HG03025 (cell line): Measurements from ENCODE around the gene RAI14.
"Not testable (repeated sequence)": the region's sequence is repeated elsewhere in the genome, so short reads cannot be mapped to it uniquely, and the experiment has no call there.

ENCODE experiments used
- ATAC-seq: cut with Tn5 transposase; IDR thresholded peaks from one replicate; pipeline ENCODE4 v1.9.1; 2021; ENCODE audit warnings: mild to moderate bottlenecking, moderate library complexity; ENCODE audit not compliant: unreplicated experiment, low FRiP score

Gene RAI14

DNA sequence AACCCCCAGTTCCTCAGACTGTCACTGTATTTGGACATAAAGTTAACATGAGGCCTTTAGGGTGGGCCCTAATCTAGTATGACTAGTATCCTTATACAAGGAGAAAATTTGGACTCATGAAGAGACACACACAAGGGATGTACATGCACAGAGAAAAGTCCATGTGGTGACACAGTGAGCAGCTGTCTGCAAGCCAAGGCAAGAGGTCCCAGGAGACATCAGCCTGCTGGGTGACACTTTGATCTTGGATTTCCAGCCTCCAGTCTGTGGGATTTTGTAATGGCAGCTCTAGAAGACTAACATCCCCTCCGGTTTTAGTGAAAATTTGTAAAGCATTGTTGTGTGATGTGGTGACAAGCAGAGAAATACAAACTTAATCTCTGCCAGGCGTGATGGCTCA, 66.1 kb downstream of the RAI14 start:
- ATAC-seq, result no peak

DNA sequence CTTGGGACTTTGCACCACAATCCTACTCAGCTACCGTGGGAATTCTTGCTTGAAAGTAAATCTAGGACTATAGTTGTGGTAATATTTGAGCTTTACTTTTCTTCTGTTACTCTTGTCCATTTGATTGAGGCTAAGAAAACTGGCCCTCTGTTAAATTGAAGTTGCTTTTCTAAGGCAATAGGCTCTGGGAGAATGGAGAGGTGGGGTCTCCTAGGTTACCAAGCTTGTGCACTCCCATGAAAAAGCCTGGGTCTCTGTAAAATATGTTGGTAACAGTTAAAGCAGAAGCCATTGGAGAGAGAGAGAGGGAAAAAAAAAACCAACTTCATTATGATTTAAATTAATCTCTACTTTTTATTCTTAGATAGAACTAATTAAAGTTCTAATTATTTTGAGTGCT, 68.6 kb downstream of the RAI14 start:
- no peak for ATAC-seq

DNA sequence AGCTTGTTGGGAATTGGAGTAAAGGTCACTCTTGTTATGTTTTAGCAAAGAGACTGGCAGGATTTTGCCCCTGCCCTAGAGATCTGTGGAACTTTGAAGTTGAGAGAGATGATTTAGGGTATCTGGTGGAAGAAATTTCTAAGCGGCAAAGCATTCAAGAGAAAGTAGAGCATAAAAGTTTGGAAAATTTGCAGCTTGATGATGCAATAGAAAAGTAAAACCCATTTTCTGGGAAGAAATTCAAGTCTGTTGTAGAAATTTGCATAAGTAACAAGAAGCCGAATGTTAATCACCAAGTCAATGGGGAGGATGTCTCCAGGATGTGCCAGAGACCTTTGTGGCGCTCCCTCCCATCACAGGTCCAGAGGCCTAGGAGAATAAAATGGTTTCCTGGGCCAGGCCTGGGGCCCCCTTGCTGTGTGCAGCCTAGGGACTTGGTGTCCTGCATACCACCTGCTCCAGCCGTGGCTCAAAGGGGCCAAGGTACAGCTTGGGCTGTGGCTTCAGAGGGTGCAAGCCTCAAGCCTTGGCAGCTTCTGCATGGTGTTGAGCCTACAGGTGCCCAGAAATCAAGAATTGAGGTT, 71.1 kb downstream of the RAI14 start:
- not testable (repeated sequence) for ATAC-seq

DNA sequence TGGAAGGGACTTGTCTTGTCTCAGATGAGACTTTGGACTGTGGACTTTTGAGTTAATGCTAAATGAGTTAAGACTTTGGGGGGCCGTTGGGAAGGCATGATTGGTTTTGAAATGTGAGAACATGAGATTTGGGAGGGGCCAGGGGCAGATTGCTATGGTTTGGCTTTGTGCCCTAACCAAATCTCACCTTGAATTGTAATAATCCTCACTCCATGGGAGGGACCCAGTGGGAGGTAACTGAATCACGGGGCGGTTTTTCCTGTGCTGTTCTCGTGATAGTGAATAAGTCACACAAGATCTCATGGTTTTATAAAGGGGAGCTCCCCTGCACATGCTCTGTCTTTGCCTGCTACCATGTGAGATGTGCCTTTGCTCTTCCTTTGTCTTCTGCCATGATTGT, 72.1 kb downstream of the RAI14 start:
- no peak for ATAC-seq

DNA sequence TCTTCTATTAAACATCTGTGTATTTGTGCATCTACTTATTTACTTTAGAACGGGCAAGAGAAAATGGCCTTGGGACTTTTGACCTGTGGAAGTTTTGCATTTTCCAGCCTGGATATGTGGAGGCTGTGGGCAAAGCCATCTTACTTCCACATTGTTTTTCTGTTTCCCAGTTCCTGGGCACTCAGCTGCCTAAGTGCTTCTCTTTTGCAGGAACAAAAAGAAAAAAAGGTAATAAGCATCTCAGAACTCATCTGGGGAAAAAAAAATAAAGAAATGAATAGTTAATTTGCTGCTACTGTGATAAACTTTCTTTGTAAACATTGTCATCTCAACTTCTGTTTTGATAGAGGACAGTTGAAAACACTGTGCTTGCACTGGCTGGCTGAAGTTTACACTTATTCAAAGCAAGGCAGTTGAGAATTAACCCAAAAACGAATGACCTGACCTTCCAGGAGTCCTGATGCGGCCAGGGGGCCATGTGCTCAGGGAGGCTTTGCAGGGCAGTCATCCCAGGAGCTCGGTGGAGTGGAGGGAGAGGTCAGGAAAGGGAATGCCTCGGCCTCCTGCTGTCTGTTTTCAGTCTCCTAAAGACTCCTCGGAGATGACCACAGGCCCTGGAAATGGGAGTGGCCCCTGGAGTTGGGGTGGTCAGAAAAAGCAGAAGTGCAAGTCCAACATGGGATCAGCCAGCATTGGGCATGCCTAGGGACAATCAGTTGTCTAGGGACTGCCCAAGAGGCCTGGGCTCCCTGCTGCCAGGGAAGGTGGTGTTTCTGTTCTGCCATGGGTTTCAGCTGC, 75.5 kb downstream of the RAI14 start:
- no peak for ATAC-seq

DNA sequence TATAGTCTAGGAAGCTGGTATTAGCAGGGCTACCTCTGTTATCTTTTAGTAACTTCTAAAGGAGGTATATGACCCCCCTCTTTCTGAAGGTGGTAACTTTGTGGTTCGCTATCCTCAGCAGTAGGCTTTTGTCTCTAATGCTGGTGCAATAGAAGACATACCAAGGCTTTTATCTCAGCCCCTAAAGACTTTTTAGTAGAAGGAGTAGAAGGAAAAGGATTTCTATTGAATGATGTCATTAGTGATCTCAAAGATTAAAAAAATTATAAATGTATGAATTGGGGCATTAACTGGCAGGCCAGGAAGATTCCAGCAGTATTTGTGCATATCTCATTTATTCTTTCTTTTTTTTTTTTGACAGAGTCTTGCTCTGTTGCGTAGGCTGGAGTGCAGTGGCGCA, 78.2 kb downstream of the RAI14 start:
- ATAC-seq, result no peak

DNA sequence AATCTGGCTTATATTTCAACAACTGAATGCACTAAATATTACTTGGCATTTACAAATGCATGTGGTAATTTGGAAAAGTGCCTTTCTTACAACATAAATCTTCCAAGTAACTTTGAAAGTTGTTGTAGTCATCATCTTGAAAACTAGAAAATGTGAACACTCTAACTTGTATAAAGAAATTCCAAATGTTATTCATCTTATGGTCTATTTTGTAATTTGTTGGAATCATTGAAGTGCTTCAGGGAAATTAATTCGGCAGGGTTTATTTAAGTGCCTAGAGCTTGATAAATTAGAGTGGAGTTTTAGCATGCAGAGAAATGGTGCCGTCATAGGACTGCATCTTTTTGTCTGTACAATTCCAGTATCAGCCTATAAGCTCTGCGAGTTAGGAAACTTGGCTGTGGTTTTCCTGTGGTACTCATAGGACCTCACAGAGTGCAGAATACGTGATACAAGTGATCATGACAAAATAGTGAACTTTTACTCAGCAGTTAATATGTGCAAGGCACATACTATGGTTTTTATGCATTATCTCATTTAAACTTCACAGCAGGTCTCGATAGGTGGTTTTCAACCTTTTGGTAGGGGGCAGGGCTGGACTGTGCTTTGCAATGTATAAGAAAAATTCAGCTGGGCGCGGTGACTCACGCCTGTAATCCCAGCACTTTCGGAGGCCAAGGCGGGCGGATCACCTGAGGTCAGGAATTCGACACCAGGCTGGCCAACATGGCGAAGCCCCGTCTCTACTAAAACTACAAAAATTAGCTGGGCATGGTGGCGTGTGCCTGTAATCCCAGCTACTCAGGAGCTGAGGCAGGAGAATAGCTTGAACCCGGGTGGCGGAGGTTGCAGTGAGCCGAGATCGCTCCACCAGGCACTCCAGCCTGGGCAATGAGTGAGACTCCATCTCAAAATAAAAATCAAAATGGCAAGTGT, 79.6 kb downstream of the RAI14 start:
- no peak for ATAC-seq

DNA sequence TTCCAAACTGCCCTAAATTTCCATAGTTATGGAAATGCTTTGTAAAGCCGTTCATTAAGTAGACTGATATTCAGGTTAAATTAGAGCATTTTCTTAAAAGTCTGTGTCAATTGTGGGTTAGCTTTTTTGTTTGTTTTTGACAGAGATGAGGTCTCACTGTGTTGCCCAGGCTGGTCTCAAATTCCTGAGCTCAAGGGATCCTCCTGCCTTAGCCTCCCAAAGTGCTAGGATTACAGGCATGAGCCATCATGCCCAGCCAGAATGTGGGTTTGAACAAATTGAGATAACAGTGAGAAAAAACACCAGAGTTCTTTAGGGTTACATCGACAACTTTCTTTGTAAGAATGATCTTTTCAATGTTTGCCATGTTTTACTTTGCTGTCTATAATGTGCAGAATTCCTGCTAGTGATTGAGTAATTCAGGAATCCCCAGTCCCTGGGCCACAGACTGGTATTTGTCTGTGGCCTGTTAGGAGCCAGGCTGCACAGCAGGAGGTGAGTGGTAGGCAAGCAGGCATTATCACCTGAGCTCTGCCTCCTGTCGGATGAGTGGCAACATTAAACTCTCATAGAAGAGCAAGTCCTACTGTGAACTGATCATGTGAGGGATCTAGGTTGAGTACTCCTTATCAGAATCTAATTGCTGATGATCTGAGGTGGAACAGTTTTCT, 80.5 kb downstream of the RAI14 start:
- no peak for ATAC-seq

DNA sequence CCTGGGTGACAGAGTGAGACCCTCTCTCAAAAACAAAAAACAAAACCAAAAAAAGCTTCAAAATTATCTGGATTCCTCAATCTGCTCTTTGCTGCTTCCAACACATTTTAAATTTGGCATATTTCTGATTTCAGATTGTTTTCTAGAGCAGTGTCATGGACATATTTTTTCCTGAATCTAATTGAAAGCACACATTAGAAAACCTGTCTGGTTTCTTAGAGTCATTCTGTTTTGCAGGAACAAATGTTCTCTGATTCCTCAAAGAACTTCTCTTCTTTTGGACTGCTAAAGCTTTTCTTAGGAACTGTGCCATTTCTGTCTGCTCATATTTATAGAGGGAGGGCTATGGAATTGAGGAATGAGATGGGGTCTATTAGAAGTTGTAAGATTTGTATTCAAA, 81.6 kb downstream of the RAI14 start:
- no peak for ATAC-seq

DNA sequence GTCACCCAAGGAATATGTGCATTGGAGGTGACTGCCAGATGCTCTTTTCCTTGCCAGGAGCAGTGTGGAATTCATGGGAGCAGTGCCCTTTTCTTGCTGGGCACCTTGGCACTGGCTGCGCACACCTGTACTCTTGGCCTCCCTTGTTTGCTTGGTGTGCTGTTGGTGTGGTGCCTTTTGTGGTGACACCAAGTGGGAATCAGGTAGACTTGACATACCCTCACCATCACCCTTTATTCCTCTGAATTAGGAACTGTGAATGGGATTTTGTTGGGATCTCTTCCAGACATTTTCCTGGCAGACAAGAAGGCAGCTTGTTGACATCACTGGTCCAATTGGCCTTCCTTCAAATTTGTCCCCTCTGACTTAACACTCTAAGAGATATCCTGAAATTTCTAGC, 82.3 kb downstream of the RAI14 start:
- ATAC-seq, result no peak

DNA sequence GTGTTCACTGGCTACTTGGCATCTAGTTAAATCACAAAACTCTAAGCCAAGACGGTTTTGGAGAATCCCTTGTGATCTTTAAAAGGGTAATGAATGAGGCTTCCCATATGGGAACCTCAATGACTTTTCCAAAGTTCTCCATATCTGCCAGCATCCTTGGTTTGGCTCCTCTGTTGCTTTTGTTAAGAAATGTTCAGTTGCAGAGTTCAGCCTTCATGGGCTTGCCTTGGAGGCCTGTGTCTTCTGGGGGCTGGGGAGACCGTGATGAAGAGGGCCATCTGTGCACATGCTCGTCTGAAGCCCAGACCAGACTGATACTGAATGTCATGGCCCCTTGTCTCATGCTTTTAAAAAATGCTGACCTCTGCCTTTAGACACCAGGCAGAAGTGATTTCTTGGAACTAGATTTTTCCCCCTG, 84.3 kb downstream of the RAI14 start:
- ATAC-seq, result no peak

DNA sequence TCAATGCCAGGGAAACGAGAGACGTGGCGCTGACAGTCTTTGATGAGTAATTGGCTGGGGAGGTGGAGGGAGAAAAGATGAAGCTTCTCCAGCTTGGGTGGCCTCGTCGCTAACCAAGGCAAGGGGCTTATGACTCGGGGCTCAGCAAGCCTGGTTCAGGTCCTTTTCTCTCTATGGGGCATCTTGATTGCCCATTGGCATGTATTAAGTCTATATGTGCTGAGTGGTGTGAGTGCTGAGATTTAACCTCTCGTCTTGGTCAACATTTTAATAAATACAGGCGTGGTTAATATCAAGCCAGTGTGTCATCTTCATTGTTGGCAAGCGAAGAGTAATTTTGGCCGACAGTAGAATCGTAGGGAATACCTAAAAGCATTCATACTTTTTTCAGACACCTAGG, 85.9 kb downstream of the RAI14 start:
- ATAC-seq, result no peak

DNA sequence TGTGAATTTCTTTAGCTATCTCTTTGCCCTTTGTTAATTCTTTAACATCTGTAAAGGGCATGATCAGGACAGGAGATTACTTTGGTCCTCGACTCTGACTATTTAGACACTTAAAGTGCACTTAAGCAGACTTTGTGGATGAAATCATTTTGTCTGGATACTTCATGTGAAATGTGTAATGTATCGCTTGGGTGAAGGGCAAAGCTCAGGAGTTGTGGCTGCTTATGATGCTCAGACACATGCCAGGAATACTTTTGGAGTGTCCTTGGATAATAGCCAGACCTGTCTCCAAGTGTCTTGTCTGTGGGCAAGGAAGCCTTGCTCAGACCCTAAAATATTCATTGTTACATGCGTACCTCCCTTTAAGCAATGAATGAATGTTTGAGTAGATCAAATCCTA, 87.8 kb downstream of the RAI14 start:
- no peak for ATAC-seq

DNA sequence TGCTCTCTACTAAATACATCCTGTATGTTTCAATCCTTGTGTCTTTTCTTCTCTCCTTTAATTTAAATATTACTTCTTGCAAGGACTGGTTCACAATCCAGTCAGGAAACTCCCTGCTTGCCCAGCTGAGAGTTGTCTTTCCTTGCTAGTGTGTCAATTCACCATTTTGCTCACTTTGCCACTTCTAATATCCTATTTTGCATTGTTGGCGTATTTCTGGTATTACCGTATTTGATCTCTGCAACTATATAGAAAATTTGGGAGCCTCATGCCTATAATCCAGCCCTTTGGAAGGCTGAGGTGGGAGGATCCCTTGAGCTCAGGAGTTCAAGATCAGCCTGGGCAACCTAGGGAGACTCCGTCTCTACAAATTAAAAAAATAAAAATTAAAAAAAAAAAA, 92.3 kb downstream of the RAI14 start:
- ATAC-seq, result no peak

DNA sequence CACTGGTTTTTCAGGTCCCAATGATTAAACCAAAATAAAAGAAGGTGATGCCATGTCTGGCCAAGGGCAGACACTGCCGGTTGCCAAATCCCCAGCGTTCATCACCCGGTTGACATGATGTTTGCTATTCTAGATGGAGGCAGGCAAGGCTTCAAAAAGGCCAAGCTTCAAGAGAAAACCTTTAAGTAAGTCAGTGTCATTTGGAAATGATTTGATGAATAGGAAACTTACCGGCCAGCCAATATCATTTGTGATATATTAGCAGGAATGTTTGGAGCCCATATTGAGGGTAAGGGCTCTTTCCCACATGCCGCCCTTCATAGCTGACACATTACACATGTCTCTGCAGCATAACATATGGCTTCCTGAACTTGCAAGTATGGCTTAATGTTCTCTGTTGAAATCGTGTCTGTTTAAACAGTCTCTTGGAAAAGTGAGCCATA, 93.3 kb downstream of the RAI14 start:
- no peak for ATAC-seq

DNA sequence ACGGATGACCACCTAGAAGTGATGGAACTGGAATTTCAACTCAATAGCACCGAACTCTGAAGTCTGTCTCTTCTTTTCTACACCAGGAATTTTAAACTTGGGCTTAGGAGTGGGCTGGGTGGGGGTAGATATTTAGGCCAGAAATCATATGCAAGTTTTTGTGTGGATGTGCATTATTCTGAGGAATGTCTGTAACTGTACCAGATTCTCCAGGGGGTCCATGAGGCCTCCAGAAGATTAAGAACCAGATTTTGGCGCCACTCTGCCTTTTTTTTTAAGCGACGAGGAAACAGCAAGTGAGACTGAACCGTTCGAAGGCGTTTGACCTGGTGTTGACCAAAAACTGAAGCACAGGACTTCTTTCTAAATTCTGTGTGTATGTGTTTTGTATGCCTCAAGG, 94.1 kb downstream of the RAI14 start:
- no peak for ATAC-seq

DNA sequence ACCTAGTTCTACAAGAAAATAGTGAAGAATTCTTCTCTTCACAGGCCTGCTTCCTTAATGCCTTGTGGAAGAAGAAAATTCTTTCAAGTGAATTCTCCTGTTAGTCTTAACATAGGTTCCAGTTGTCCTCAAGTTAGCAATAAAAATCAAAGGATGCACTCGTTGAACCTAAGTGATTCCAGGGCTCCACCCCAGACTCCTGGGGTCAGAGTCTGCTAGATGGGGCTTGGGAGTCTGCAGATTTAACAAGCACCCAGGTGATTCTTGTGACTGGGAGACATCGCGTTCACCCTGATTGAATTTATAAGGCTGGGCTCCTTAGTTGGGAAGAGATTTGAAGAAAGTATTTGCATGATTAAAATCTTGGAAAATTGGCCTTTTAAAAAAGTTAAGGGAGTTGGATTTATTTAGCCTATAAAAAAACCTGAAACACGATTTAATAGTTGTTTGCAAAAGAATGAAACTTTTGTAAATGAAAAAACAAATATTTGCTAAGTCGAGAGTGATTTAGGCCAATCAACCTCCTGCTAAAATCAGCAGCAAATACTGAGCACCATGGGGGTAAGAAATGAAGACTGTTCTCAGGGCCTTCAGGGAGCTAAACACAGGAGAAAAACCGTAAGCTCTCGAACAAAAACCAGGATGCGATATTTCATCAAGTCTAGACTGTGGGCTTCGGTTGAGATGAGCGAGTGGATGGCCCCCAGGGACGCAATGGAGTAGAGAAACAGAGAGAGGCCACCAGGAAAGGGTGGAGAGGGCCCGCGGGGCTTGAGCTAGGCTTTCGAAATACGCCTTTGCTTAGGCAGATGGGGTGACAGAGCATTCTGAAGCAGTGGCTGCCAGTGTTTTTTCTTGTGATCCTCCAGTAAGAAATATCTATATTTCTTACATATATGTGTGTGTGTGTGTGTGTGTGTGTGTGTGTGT, 95.9 kb downstream of the RAI14 start:
- ATAC-seq, result no peak

DNA sequence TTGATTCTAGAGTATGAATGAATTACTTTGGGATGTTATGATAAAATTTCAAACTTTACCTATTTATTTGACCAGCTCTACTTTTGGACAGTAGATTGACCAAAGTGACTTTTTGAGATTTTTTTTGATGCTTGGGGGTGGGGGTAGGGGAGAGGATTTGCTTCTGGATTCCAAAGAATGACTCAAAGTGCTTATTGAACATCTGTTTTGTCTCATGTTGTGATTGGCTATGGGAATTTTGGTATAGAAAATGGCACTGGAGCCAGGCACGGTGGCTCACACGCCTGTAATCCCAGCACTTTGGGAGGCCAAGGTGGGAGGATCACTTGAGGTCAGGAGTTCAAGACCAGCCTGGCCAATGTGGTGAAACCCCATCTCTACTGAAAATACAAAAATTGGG, 97.1 kb downstream of the RAI14 start:
- ATAC-seq, result not testable (repeated sequence)

DNA sequence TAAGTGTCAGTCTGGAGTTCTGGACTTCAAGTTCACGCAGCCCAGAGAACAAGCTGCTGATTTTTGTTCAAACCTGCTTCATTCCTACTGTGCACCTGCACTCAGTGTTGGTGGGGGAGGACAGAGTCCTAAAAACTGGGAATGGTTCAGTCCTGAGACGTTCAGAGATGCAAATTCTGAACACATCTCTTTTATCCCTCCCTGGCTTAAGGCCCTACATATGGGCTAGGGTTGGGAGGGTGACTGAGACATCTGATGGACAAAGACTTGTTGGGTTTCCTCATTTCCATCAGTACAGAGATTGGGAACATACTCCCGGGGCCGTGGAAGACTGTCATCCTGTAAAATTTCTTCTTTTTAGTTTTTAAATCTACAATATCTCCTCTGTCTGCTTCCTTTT, 99.8 kb downstream of the RAI14 start:
- ATAC-seq, result no peak
